Fibroblast of lung (primary cell): ENCODE measurements around the gene ATF1.

ENCODE experiments used
- EZH2 ChIP-seq: IDR thresholded peaks from 2 replicates; pipeline ENCODE4 v1.5.1; 2012; ENCODE audit warnings: low read length, control low read depth, mild to moderate bottlenecking; ENCODE audit errors: missing control alignments
- TF ChIP-seq, protein P1 (sequence below), 2 donors: IDR thresholded peaks in 1 of 2; conservative IDR thresholded peaks in 1 of 2; 1 replicate in 1 of 2; 2 replicates in 1 of 2; pipeline ENCODE4 v1.5.1; 2011 to 2012; ENCODE audit warnings: low read length in 2 of 2, control low read depth in 1 of 2, inconsistent platforms in 1 of 2, low read depth in 1 of 2, mild to moderate bottlenecking in 1 of 2

- TF ChIP-seq, protein P1, sequence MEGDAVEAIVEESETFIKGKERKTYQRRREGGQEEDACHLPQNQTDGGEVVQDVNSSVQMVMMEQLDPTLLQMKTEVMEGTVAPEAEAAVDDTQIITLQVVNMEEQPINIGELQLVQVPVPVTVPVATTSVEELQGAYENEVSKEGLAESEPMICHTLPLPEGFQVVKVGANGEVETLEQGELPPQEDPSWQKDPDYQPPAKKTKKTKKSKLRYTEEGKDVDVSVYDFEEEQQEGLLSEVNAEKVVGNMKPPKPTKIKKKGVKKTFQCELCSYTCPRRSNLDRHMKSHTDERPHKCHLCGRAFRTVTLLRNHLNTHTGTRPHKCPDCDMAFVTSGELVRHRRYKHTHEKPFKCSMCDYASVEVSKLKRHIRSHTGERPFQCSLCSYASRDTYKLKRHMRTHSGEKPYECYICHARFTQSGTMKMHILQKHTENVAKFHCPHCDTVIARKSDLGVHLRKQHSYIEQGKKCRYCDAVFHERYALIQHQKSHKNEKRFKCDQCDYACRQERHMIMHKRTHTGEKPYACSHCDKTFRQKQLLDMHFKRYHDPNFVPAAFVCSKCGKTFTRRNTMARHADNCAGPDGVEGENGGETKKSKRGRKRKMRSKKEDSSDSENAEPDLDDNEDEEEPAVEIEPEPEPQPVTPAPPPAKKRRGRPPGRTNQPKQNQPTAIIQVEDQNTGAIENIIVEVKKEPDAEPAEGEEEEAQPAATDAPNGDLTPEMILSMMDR (conservative IDR thresholded peaks at IDR 0.05 in 1 of 2, IDR thresholded peaks at IDR 0.05 in 1 of 2; ENCODE audit: low read depth in 1 of 2, low read length in 2 of 2), result peak in 1 of 2 donors; percentile 14
- no peak for TF ChIP-seq EZH2
Observed at GRCh38 chr12:50825372-50825838, 61.5 kb downstream of the ATF1 start.
